ENCODE results near the gene NOP14.
"Not testable (repeated sequence)": the region's sequence is repeated elsewhere in the genome, so short reads cannot be mapped to it uniquely, and the experiment has no call there.

The NOP14 gene

GRCh38 chr4:2938906-2939305, 24.3 kb downstream of the NOP14 start:
- Histone ChIP-seq H3K4me2 (ENCODE audit: low read length) (no peak overlapping the region), H3K27me3 (ENCODE audit: control insufficient read depth, insufficient read depth, low read length) (no peaks in the 10 kb centered on the region), H3K36me3 (ENCODE audit: insufficient read depth, low read length) (peaks cover 59% of the 10 kb centered on the region), H3K4me3 (ENCODE audit: low read length) (no peak overlapping the region), H3K9me3 (replicated peaks; ENCODE audit: low read length) (no peaks in the 10 kb centered on the region), H3K4me1 (ENCODE audit: control insufficient read depth, insufficient read depth, low read length) (peaks cover 24% of the 10 kb centered on the region), H3K9ac (ENCODE audit: low read depth, low read length) (no peak overlapping the region)

DNA sequence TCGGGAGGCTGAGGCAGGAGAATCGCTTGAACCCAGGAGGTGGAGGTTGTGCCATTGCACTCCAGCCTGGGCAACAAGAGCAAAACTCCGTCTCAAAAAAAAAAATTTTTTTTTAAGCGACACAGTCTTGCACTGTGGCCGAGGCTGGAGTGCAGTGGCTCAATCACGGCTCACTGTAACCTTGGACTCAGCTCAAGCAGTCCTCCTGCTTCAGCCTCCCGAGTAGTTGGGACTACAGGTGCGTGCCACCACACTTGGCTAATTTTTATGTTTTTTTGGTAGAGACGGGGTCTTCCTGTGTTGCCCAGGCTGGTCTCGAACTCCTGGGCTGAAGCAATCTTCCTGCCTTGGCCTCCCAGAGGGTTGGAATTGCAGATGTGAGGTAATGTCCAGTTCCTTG, 24.8 kb downstream of the NOP14 start:
- Histone ChIP-seq H3K36me3 (ENCODE audit: insufficient read depth, low read length) (peaks cover 58% of the 10 kb centered on the region), H3K4me1 (ENCODE audit: control insufficient read depth, insufficient read depth, low read length) (peaks cover 28% of the 10 kb centered on the region)
- H3K9ac ChIP-seq (ENCODE audit: low read depth, low read length); H3K9me3 ChIP-seq (replicated peaks; ENCODE audit: low read length); H3K4me2 ChIP-seq (ENCODE audit: low read length); H3K4me3 ChIP-seq (ENCODE audit: low read length); H3K27me3 ChIP-seq (ENCODE audit: control insufficient read depth, insufficient read depth, low read length): not testable (repeated sequence)

DNA sequence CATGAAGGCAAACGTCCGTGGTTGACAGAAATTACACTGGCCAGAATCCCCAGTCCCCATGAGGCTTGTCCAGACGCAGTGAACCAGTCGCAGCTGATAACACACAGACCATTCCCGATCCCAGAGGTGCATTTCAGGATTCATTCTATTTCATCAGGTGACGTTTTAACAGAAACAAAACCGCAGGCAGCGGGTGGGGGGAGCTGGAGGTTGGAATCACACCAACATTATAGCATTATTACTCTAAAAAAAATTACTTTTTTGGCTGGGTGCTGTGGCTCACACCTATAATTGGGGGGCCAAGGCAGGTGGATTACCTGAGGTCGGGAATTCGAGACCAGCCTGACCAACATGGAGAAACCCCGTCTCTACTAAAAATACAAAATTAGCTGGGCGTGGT, 25.2 kb downstream of the NOP14 start:
- H3K27me3 ChIP-seq (ENCODE audit: control insufficient read depth, insufficient read depth, low read length), result no peaks in the 10 kb centered on the region
- no peaks in the 10 kb centered on the region for H3K9me3 ChIP-seq (replicated peaks; ENCODE audit: low read length)
- H3K4me3 ChIP-seq (ENCODE audit: low read length), result no peak overlapping the region
- peaks cover 54% of the 10 kb centered on the region for H3K36me3 ChIP-seq (ENCODE audit: insufficient read depth, low read length)
- peaks cover 32% of the 10 kb centered on the region for H3K4me1 ChIP-seq (ENCODE audit: control insufficient read depth, insufficient read depth, low read length)
- H3K4me2 ChIP-seq (ENCODE audit: low read length), result no peak overlapping the region
- H3K9ac ChIP-seq (ENCODE audit: low read depth, low read length), result no peak overlapping the region

DNA sequence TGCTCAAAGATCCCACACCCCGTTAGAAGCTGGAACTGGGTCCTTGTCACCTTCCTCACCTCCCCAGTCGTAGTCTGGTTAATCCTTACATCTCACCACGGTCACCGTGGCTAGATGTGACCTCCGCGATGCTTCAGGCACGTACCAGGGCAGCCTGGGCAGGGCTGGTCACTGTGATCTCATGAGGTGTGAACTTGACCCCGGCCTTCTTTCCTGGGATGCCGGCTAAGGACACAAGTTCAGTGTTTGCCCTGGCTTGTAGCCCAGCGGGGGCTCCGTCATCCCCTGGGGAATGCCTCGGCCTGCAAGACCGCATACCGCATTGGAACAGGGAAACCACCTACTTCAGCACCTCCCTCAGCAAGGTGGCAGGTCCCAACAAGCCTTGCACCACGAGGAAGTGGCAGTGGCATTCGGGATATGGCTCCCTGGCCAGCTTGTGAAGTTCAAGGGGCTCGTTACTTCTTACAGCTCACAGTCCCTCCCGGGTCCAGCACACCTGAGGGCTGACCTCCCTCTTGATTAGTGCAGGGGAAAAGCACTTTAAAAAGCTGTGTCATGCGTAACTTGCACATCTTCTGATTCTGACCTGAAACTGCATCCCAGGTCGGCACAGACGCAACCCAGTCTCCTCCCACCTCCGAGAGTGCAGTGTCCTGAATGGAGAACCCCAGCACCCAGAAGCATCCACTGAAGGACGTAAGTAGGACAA, 25.9 kb downstream of the NOP14 start:
- Histone ChIP-seq H3K4me1 (ENCODE audit: control insufficient read depth, insufficient read depth, low read length) (peaks cover 39% of the 10 kb centered on the region), H3K4me2 (ENCODE audit: low read length) (peak overlapping the region; percentile 95), H3K4me3 (ENCODE audit: low read length) (no peak overlapping the region), H3K36me3 (ENCODE audit: insufficient read depth, low read length) (peaks cover 52% of the 10 kb centered on the region), H3K9me3 (replicated peaks; ENCODE audit: low read length) (no peaks in the 10 kb centered on the region), H3K27me3 (ENCODE audit: control insufficient read depth, insufficient read depth, low read length) (no peaks in the 10 kb centered on the region), H3K9ac (ENCODE audit: low read depth, low read length) (no peak overlapping the region)

DNA sequence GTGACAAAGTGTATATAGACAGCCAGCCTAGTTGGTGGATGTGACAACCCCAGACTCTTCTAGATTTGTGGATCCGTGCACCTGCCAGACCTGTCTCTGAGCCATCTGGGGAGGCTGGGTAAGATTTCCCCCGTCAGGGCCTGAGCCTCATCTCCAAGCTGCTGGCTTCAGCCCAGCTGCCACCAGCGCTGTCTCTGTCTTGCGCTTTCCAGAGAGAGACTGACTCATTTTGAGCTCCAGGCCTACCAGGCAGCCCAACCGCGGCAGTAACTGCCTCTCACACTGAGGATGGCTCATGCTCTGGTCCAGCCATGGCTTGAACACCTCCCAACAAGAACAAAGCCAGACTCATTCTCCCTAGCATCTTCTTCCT, 26.4 kb downstream of the NOP14 start:
- H3K27me3 ChIP-seq (ENCODE audit: control insufficient read depth, insufficient read depth, low read length), result no peaks in the 10 kb centered on the region
- H3K9me3 ChIP-seq (replicated peaks; ENCODE audit: low read length), result no peaks in the 10 kb centered on the region
- H3K36me3 ChIP-seq (ENCODE audit: insufficient read depth, low read length), result peaks cover 52% of the 10 kb centered on the region
- H3K4me3 ChIP-seq (ENCODE audit: low read length), result peak overlapping the region; percentile 93
- H3K4me1 ChIP-seq (ENCODE audit: control insufficient read depth, insufficient read depth, low read length), result peaks cover 42% of the 10 kb centered on the region
- peak overlapping the region; percentile 93 for H3K9ac ChIP-seq (ENCODE audit: low read depth, low read length)
- peak overlapping the region; percentile 95 for H3K4me2 ChIP-seq (ENCODE audit: low read length)

DNA sequence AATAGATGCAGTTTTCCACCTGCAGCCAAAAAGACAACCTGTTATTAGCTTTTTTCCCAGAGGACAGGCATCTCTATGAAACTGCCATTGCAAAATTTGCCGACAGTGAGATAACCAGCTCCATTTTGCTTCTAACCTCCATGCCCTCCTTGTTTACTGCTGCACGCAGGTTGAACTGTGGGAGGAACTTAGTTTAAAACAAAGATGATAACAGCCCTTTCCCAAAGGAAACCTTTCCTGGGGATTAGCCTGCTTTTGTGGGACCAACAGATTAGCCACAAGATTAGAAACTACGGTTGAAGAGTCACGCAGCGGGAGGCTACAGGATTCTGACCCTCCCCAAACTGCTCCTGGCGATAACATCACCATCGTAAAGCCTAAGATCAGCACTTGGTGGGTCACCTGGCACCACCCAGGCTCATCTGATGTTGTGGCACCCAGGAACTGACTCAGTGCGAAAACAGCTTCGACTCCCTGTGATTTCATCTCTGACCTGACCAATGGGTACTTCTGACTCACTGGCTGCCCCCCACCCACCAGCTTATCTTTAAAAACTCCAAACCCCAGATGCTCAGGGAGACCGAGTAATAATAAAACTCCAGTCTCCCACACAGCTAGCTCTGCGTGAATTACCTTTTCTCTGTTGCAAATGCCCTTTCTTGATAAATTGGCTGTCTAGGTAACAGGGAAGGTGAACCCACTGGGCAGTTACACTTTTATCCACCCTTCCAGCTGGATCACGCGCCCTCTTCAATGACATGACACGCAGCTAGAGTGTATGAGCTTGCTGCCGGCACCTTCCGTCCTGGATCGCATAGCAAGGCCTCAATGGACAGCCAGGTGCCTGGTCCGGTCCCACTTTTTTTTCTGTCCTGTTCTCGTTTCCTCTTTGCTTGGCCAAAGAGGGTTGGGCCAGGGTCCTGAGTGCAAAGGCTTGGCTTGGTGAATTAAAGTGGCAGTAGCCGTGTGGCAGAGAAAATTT, 27.2 kb downstream of the NOP14 start:
- Histone ChIP-seq H3K4me1 (ENCODE audit: control insufficient read depth, insufficient read depth, low read length) (peaks cover 42% of the 10 kb centered on the region), H3K27me3 (ENCODE audit: control insufficient read depth, insufficient read depth, low read length) (no peaks in the 10 kb centered on the region), H3K4me2 (ENCODE audit: low read length) (peak overlapping the region; percentile 95), H3K9ac (ENCODE audit: low read depth, low read length) (peak overlapping the region; percentile 93), H3K36me3 (ENCODE audit: insufficient read depth, low read length) (peaks cover 52% of the 10 kb centered on the region), H3K4me3 (ENCODE audit: low read length) (peak overlapping the region; percentile 93), H3K9me3 (replicated peaks; ENCODE audit: low read length) (no peaks in the 10 kb centered on the region)

GRCh38 chr4:2934813-2935761, 28.1 kb downstream of the NOP14 start:
- Histone ChIP-seq H3K9me3 (replicated peaks; ENCODE audit: low read length) (no peaks in the 10 kb centered on the region), H3K4me3 (ENCODE audit: low read length) (peak overlapping the region; percentile 93), H3K4me1 (ENCODE audit: control insufficient read depth, insufficient read depth, low read length) (peaks cover 42% of the 10 kb centered on the region), H3K27me3 (ENCODE audit: control insufficient read depth, insufficient read depth, low read length) (no peaks in the 10 kb centered on the region), H3K4me2 (ENCODE audit: low read length) (peak overlapping the region; percentile 95), H3K9ac (ENCODE audit: low read depth, low read length) (peak overlapping the region; percentile 93), H3K36me3 (ENCODE audit: insufficient read depth, low read length) (peaks cover 52% of the 10 kb centered on the region)

DNA sequence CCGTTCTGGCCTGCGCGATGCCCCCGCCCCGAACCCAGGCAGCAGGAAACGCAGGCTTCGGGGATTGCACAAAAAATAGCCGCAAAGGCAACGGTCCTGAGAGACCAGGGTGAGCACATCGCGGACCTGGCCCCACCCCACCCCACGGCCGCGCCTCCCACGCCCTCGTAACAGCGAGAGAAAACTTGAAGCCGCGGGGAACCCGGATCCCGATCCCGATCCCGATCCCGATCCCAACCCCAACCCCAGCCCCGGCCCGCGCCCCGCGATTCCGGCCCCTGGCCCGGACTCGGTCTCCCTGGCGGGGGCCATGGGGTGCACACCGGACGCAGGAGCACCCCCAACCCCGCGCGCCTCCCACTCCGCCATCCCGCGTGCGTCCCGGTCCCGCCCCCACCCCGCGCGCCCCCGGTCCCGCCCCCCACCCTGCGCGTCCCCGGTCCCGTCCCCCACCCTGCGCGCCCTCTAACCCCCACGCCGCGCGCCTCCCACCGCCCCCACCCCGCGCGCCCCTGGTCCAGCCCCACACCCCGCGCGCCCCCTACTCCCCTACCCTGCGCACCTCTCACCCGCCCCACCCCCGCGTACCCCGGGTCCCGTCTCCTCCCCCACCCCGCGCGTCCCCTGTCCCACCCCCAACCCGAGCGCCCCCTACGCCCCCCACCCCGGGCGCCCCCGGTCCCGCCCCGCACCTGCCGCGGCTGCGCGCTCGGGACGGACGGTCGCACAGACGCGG, 29.0 kb downstream of the NOP14 start:
- H3K4me1 ChIP-seq (ENCODE audit: control insufficient read depth, insufficient read depth, low read length), result peaks cover 42% of the 10 kb centered on the region
- no peaks in the 10 kb centered on the region for H3K9me3 ChIP-seq (replicated peaks; ENCODE audit: low read length)
- peak overlapping the region; percentile 93 for H3K4me2 ChIP-seq (ENCODE audit: low read length)
- peak overlapping the region; percentile 93 for H3K4me3 ChIP-seq (ENCODE audit: low read length)
- no peaks in the 10 kb centered on the region for H3K27me3 ChIP-seq (ENCODE audit: control insufficient read depth, insufficient read depth, low read length)
- H3K9ac ChIP-seq (ENCODE audit: low read depth, low read length), result peak overlapping the region; percentile 93
- peaks cover 52% of the 10 kb centered on the region for H3K36me3 ChIP-seq (ENCODE audit: insufficient read depth, low read length)

DNA sequence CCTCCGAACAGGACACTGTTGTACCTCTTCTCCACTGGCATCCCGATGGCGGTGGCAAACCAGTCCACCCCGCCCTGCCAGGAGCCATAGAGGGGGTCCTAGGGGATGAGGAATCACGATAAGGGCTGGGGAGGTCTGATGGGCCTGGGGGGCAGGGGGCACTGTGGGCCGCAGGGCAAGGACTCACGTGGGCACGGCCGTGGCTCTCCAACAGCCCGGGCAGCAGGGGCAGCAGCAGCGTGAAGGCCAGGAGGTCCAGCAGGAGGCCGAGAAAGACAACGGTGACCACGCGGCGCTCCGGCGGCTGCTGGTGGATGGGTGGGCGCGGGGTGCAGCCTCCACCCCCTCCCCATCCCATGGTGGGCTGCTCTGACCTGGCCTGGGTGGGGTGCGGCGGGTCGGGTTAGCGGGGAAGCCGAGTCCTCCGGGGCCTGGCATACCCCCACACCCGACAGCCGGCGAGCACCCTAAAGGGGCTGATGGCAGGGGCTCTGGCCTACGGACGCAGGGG, 29.6 kb downstream of the NOP14 start:
- H3K9ac ChIP-seq (ENCODE audit: low read depth, low read length), result peak overlapping the region; percentile 84
- H3K9me3 ChIP-seq (replicated peaks; ENCODE audit: low read length), result no peaks in the 10 kb centered on the region
- no peaks in the 10 kb centered on the region for H3K27me3 ChIP-seq (ENCODE audit: control insufficient read depth, insufficient read depth, low read length)
- peak overlapping the region; percentile 81 for H3K4me3 ChIP-seq (ENCODE audit: low read length)
- H3K36me3 ChIP-seq (ENCODE audit: insufficient read depth, low read length), result peaks cover 52% of the 10 kb centered on the region
- H3K4me1 ChIP-seq (ENCODE audit: control insufficient read depth, insufficient read depth, low read length), result peaks cover 42% of the 10 kb centered on the region
- peak overlapping the region; percentile 93 for H3K4me2 ChIP-seq (ENCODE audit: low read length)

DNA sequence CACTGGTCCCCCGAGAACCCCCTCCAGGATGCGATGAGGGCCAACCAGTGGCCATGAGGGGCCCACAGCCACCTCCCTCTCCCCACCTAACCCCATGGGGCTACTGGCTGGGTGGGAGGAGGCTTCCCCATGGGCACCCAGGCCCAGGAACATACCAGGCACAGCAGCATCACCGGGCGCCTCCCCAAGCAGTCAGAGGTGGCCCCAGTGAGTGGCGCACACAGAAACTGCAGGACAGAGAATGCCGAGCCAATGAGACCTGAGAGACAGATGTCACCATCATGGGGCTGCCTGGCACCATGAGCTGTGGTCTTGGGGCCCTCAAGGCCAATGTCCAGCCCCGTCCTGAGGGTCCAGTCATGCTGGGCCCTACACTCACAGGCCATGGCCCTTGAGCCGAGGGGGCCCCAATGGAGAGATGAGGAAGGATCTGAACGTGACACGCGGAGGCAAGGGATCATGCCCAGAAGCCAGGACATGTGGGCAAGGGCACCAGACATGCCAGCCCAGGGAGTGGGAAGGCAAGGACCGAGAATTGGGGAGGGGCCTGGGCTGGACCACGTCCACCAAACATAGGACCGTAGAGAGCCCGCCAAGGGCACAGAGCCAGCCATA, 30.1 kb downstream of the NOP14 start:
- H3K4me2 ChIP-seq (ENCODE audit: low read length), result peak overlapping the region; percentile 93
- no peaks in the 10 kb centered on the region for H3K27me3 ChIP-seq (ENCODE audit: control insufficient read depth, insufficient read depth, low read length)
- peak overlapping the region; percentile 84 for H3K9ac ChIP-seq (ENCODE audit: low read depth, low read length)
- H3K36me3 ChIP-seq (ENCODE audit: insufficient read depth, low read length), result peaks cover 54% of the 10 kb centered on the region
- H3K4me3 ChIP-seq (ENCODE audit: low read length), result peak overlapping the region; percentile 81
- H3K9me3 ChIP-seq (replicated peaks; ENCODE audit: low read length), result no peaks in the 10 kb centered on the region
- H3K4me1 ChIP-seq (ENCODE audit: control insufficient read depth, insufficient read depth, low read length), result peaks cover 42% of the 10 kb centered on the region
